Stimulated activated CD4-positive, alpha-beta T cell treated with anti-CD3 and anti-CD28 coated beads, TNF-alpha, amount 100 ng/mL, for 1 hour (primary cell): ENCODE results near the gene CSNK1D.
"Not testable (repeated sequence)": the region's sequence is repeated elsewhere in the genome, so short reads cannot be mapped to it uniquely, and the experiment has no call there.

Experiments
- DNase-seq, 3 donors: peaks; one replicate each; pipeline ENCODE4 v3.0.0-alpha.2; 2020; ENCODE audit warnings: low read depth in 3 of 3, low spot score in 1 of 3

Gene CSNK1D

GRCh38 chr17:82275326-82275725, 1.8 kb upstream of the CSNK1D start:
- no peak for DNase-seq

- DNase-seq = no peak
These were observed 877 bp upstream of the CSNK1D start for GRCh38 chr17:82274134-82275020.

- peak in 1 of 3 donors; percentile 18 for DNase-seq
These were observed 789 bp downstream of the CSNK1D start for GRCh38 chr17:82272495-82273326.

- DNase-seq = no peak
These were observed 2.1 kb downstream of the CSNK1D start for GRCh38 chr17:82271401-82271800.

GRCh38 chr17:82270651-82271050, 2.8 kb downstream of the CSNK1D start:
- DNase-seq = no peak

- no peak for DNase-seq
These were observed 3.5 kb downstream of the CSNK1D start for GRCh38 chr17:82269882-82270500.

- no peak for DNase-seq
These were observed 4.2 kb downstream of the CSNK1D start for GRCh38 chr17:82269138-82269881.

- no peak for DNase-seq
These were observed 5.7 kb downstream of the CSNK1D start for GRCh38 chr17:82267575-82268379.

GRCh38 chr17:82266142-82266541, 7.4 kb downstream of the CSNK1D start:
- no peak for DNase-seq

GRCh38 chr17:82263641-82264040, 9.9 kb downstream of the CSNK1D start:
- DNase-seq = no peak

- DNase-seq = no peak
These were observed 11.2 kb downstream of the CSNK1D start for GRCh38 chr17:82262344-82262743.

GRCh38 chr17:82259972-82260961, 13.2 kb downstream of the CSNK1D start:
- not testable (repeated sequence) for DNase-seq

- no peak for DNase-seq
These were observed 14.9 kb downstream of the CSNK1D start for GRCh38 chr17:82258555-82258954.

- DNase-seq = peak in 2 of 3 donors; percentile 19 to 45
These were observed 16.0 kb downstream of the CSNK1D start for GRCh38 chr17:82257473-82257872.

- DNase-seq = no peak
These were observed 17.1 kb downstream of the CSNK1D start for GRCh38 chr17:82256242-82256885.

GRCh38 chr17:82255402-82255972, 18.0 kb downstream of the CSNK1D start:
- no peak for DNase-seq

GRCh38 chr17:82254746-82255145, 18.8 kb downstream of the CSNK1D start:
- DNase-seq = not testable (repeated sequence)

GRCh38 chr17:82254096-82254495, 19.4 kb downstream of the CSNK1D start:
- DNase-seq = not testable (repeated sequence)
